HepG2 (cell line): ENCODE results near the gene PTGR2. TPM values are rescaled to one million over a fixed set of nuclear protein-coding genes. Genes with fewer than 3 reads are reported as not detected.
A peak's percentile ranks its signal among the peaks of the same experiment; 100 is the strongest.
"Not testable (repeated sequence)": the region's sequence is repeated elsewhere in the genome, so short reads cannot be mapped to it uniquely, and the experiment has no call there.

Experiments used
- ATAC-seq: fragments of 200-7000 bp; cut with Tn5 transposase; 3 replicates; pipeline ENCODE4 v1.9.1; 2020; ENCODE audit warnings: mild to moderate bottlenecking, moderate library complexity
- BruUV-seq: library from RNA; stranded (reverse); fragments of 400-500 nt; replicated peaks from 2 replicates; lab custom pipeline; 2021; lab: Mats Ljungman, UMichigan
- CTCF ChIA-PET: fragments of 300-600 bp; formaldehyde crosslinking; extraction: SDS; loops from one replicate; lab custom pipeline; 2021; ENCODE audit warnings: low total read pairs, inconsistent platforms, low intra/inter-chr PET ratio; lab: Yijun Ruan, JAX
- POLR2A ChIA-PET: fragments of 350-600 bp; sonication (Branson Sonifier 250); formaldehyde crosslinking; loops from one replicate; lab custom pipeline; 2020; ENCODE audit warnings: antibody characterized with exemption, inconsistent platforms; lab: Yijun Ruan, JAX
- DNase-seq: peaks from one replicate; pipeline ENCODE4 v3.0.0-alpha.2; 2015; ENCODE audit warnings: low spot score
- FAIRE-seq: peaks from 3 replicates; lab custom pipeline; 2011; peaks lifted over from hg19 to GRCh38; lab: Jason Lieb, UNC
- H2AFZ ChIP-seq: one replicate; pipeline ENCODE4 v1.6.1; 2011; ENCODE audit warnings: low read length, inconsistent platforms
- H3K27ac ChIP-seq: fragments of 300-600 bp; 3 replicates; pipeline ENCODE4 v1.8.0; 2011; ENCODE audit warnings: mixed run types, mild to moderate bottlenecking, mixed read lengths, low read length, inconsistent platforms; ENCODE audit not compliant: insufficient read depth; ENCODE audit errors: extremely low read length
- H3K27me3 ChIP-seq, 2 experiments: fragments of 200-600 bp in 1 of 2; 2 replicates in 1 of 2; 3 replicates in 1 of 2; pipeline versions ENCODE4 v1.6.0 to v1.8.0; 2011; ENCODE audit warnings: low read length in 2 of 2, mild to moderate bottlenecking in 2 of 2, moderate library complexity in 2 of 2, inconsistent platforms in 1 of 2; ENCODE audit not compliant: insufficient read depth in 2 of 2, control insufficient read depth in 1 of 2
- H3K36me3 ChIP-seq, 2 experiments: fragments of 200-600 bp in 1 of 2; replicated peaks in 1 of 2; 2 replicates in 1 of 2; 3 replicates in 1 of 2; pipeline versions ENCODE4 v1.5.1 to v1.8.0; 2011; ENCODE audit warnings: low read length in 2 of 2, inconsistent platforms in 1 of 2; ENCODE audit not compliant: insufficient read depth in 2 of 2, control insufficient read depth in 1 of 2
- H3K4me1 ChIP-seq: 2 replicates; pipeline ENCODE4 v1.5.1; 2012; ENCODE audit warnings: low read length, inconsistent platforms; ENCODE audit not compliant: insufficient read depth
- H3K4me2 ChIP-seq: 2 replicates; pipeline ENCODE4 v1.6.0; 2011; ENCODE audit warnings: low read depth, low read length, inconsistent platforms
- H3K4me3 ChIP-seq, 3 experiments: fragments of 200-600 bp in 1 of 3; sonication (generic), shearing (Covaris generic) in 1 of 3; replicated peaks in 1 of 3; 2 replicates each; pipeline ENCODE4 v1.5.1; 2011 to 2016; ENCODE audit warnings: low read length in 3 of 3, inconsistent platforms in 2 of 3, low read depth in 2 of 3, mild to moderate bottlenecking in 2 of 3, control low read depth in 1 of 3, mixed read lengths in 1 of 3; ENCODE audit not compliant: insufficient read depth in 1 of 3
- H3K79me2 ChIP-seq: one replicate; pipeline ENCODE4 v1.6.1; 2011; ENCODE audit warnings: low read length, inconsistent platforms; ENCODE audit not compliant: insufficient read depth
- H3K9ac ChIP-seq: 2 replicates; pipeline ENCODE4 v1.6.0; 2011; ENCODE audit warnings: mild to moderate bottlenecking, low read depth, low read length, inconsistent platforms; ENCODE audit not compliant: insufficient read depth
- H3K9me3 ChIP-seq: 2 replicates; pipeline ENCODE4 v1.5.1; 2012; ENCODE audit warnings: mild to moderate bottlenecking, low read length
- H4K20me1 ChIP-seq: 2 replicates; pipeline ENCODE4 v1.6.0; 2011; ENCODE audit warnings: inconsistent platforms, mild to moderate bottlenecking, low read length, moderate library complexity; ENCODE audit not compliant: insufficient read depth
- HNRNPL ChIP-seq: fragments of 200-400 bp; formaldehyde crosslinking; IDR thresholded peaks from 2 replicates; pipeline ENCODE4 v1.6.1; 2017; ENCODE audit warnings: mild to moderate bottlenecking, low read depth, low read length
- KLF11 ChIP-seq: IDR thresholded peaks from 2 replicates; pipeline ENCODE4 v1.6.1; 2016; ENCODE audit warnings: missing compliant biosample characterization
- ZNF121 ChIP-seq: sonication (generic); formaldehyde crosslinking; IDR thresholded peaks from 2 replicates; pipeline ENCODE4 v1.5.0; 2020; ENCODE audit warnings: mild to moderate bottlenecking, missing genetic modification reagents
- WGBS: methylation state at CpG from one replicate; pipeline ENCODE4 v1.1.6; 2017; ENCODE audit warnings: low lambda C conversion rate; 5-methylcytosine and 5-hydroxymethylcytosine counted together
- in situ Hi-C: cut with HindIII; loops from 2 replicates; pipeline ENCODE4 v1.10.0; 2017; ENCODE audit warnings: low pct_unique_long_range_greater_than_20kb; ENCODE audit not compliant: extremely low pct_ligation_motif_present
- intact Hi-C: fragments of 100-400 bp; cut with micrococcal nuclease; formaldehyde crosslinking; loops from one replicate; pipeline ENCODE4 v1.10.0; 2022; ENCODE audit not compliant: unreplicated experiment
- polyA plus RNA-seq, 8 experiments: library from polyadenylated mRNA; depleted of rRNA in 3 of 8; stranded (reverse) in 7 of 8; unstranded in 1 of 8; fragments of >200 nt; fragmentation: Illumina TruSeq in 4 of 8; extraction: Trizol in 4 of 8; gene quantifications; 2 replicates each; pipeline versions ENCODE4 v1.2.1 to v1.2.3, GENCODE V29; 2011 to 2016; ENCODE audit warnings: low read depth in 4 of 8, missing spikeins in 1 of 8, mixed read lengths in 1 of 8; ENCODE audit not compliant: insufficient read depth in 1 of 8
- total RNA-seq, 5 experiments: library from RNA; depleted of rRNA; stranded (reverse); fragments of >200 nt; fragmentation: Illumina TruSeq; extraction: Trizol; gene quantifications; 2 replicates each; pipeline ENCODE4 v1.2.3, GENCODE V29; 2016; ENCODE audit warnings: low read depth in 1 of 5

Gene PTGR2
- total and polyA plus RNA-seq, 2 of the 13 experiments (the other 11 are each of a cell fraction or from before 2014, with no cell fraction given), result 3.0 to 4.3 TPM

GRCh38 chr14:73869754-73870153, 18.1 kb downstream of the PTGR2 start:
- H3K27me3 ChIP-seq, H3K9me3 ChIP-seq, FAIRE-seq, H3K9ac ChIP-seq, H3K4me3 ChIP-seq, H3K36me3 ChIP-seq, in situ Hi-C loops, H3K79me2 ChIP-seq, H3K27ac ChIP-seq, H2AFZ ChIP-seq, BruUV-seq, ATAC-seq, H4K20me1 ChIP-seq, H3K4me2 ChIP-seq, CTCF ChIA-PET, H3K4me1 ChIP-seq, DNase-seq: not testable (repeated sequence)
- intact Hi-C loops, result loop anchor here (2.0 kb wide), 1 partner anchor 141 kb away; no protein-coding TSS in a partner anchor
- POLR2A ChIA-PET, result interaction anchor here (0.5 kb wide), 1 partner anchor 292 kb away, joined by 3 read pairs; no protein-coding TSS in a partner anchor
- WGBS, result 97% methylated on average over 11 of the region's 11 CpGs

DNA sequence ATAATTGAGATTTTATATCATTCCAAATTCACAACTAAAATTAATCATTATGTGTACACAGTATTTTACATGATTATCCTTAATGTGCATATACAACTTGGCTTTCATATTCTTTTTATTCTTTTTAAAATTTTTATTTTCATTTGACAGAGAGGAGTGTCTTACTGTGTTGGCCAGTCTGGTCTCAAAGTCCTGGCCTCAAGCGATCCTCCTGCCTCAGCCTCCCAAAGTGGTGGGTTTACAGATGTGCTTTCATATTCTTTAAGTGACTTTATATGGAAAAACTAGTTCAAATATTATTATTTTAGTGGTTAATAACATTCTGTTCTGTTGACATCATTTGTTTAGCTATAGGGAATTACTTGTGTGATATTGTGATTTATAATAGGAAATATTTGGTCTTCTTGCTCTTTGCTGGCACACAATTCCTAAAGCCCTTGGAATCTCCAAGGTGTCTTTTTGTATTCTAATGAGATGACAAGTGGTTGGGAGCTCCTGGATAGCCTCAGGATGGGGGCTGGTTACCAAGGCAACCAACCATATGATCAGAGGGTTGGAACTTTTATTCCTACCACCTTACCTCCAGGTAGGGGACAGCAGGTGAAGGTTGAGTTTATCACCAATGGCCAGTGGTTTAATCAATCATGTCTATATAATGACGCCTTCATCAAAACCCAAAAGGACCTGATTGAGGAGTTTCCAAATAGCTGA, 19.0 kb downstream of the PTGR2 start:
- DNase-seq, result no peak
- in situ Hi-C loops, result no loop called here
- no peak overlapping the region for H3K9ac ChIP-seq
- ATAC-seq, result no peak
- no peaks in the 10 kb centered on the region for H3K9me3 ChIP-seq
- CTCF ChIA-PET, result no interaction called here
- H3K4me3 ChIP-seq, result no peak overlapping the region
- H3K27me3 ChIP-seq, result no peaks in the 10 kb centered on the region
- TF ChIP-seq KLF11 (CRISPR knock-in tag) (no peak), ZNF121 (peak; percentile 15; the same call in 1 of the 2 replicates), HNRNPL (no peak)
- TF ChIP-seq, all 625 proteins: peak for 1
- Histone ChIP-seq H4K20me1 (no peaks in the 10 kb centered on the region), H3K4me1 (no peaks in the 10 kb centered on the region), H2AFZ (no peak overlapping the region), H3K79me2 (no peaks in the 10 kb centered on the region), H3K4me2 (no peak overlapping the region), H3K36me3 (no peaks in the 10 kb centered on the region), H3K27ac (no peak overlapping the region)
- no peak for FAIRE-seq
- no TSS peak for BruUV-seq
- POLR2A ChIA-PET, result interaction anchor here (0.5 kb wide), 1 partner anchor 293 kb away, joined by 3 read pairs; no protein-coding TSS in a partner anchor
- 90% methylated on average over 2 of the region's 2 CpGs for WGBS
- intact Hi-C loops, result no loop called here
